Keratinocyte (primary cell): ENCODE results near the gene SRPK2. TPM values are rescaled to one million over a fixed set of nuclear protein-coding genes. Genes with fewer than 3 reads are reported as not detected.

Experiments used
- DNase-seq: peaks from one replicate; pipeline ENCODE4 v3.0.0-alpha.2; 2011; ENCODE audit warnings: low read depth, missing footprints, low spot score
- FAIRE-seq: peaks from 2 replicates; lab custom pipeline; 2011; peaks lifted over from hg19 to GRCh38; lab: Jason Lieb, UNC
- H2AFZ ChIP-seq: 2 replicates; pipeline ENCODE4 v1.6.0; 2012; ENCODE audit warnings: low read length, control low read depth, inconsistent platforms; ENCODE audit not compliant: control insufficient read depth
- H3K27ac ChIP-seq: 2 replicates; pipeline ENCODE4 v1.5.1; 2011; ENCODE audit warnings: low read length; ENCODE audit not compliant: control insufficient read depth, insufficient read depth
- H3K27me3 ChIP-seq: 3 replicates; pipeline ENCODE4 v1.6.0; 2011; ENCODE audit warnings: low read length; ENCODE audit not compliant: control insufficient read depth, insufficient read depth; ENCODE audit errors: extremely low read depth
- H3K36me3 ChIP-seq, 2 experiments: 2 replicates in 1 of 2; 3 replicates in 1 of 2; pipeline ENCODE4 v1.5.1; 2011; ENCODE audit warnings: low read length in 2 of 2, mild to moderate bottlenecking in 1 of 2; ENCODE audit not compliant: control insufficient read depth in 2 of 2, insufficient read depth in 2 of 2; ENCODE audit errors: extremely low read depth in 1 of 2
- H3K4me1 ChIP-seq: 3 replicates; pipeline ENCODE4 v1.5.1; 2011; ENCODE audit warnings: low read length; ENCODE audit not compliant: control insufficient read depth, insufficient read depth; ENCODE audit errors: extremely low read depth
- H3K4me2 ChIP-seq: 3 replicates; pipeline ENCODE4 v1.6.0; 2011; ENCODE audit warnings: low read depth, low read length; ENCODE audit not compliant: control insufficient read depth, insufficient read depth; ENCODE audit errors: extremely low read depth
- H3K4me3 ChIP-seq, 3 experiments: fragments of 200-600 bp in 1 of 3; sonication (generic) in 1 of 3; 2 replicates in 2 of 3; 3 replicates in 1 of 3; pipeline ENCODE4 v1.5.1; 2011 to 2016; ENCODE audit warnings: low read length in 3 of 3, mild to moderate bottlenecking in 3 of 3, control low read depth in 2 of 3, inconsistent platforms in 1 of 3, low read depth in 1 of 3, mixed read lengths in 1 of 3, mixed run types in 1 of 3, moderate library complexity in 1 of 3; ENCODE audit not compliant: control insufficient read depth in 2 of 3, insufficient read depth in 2 of 3; ENCODE audit errors: extremely low read depth in 1 of 3
- H3K79me2 ChIP-seq: 2 replicates; pipeline ENCODE4 v1.6.0; 2012; ENCODE audit warnings: low read length; ENCODE audit not compliant: control insufficient read depth, insufficient read depth
- H3K9ac ChIP-seq: 3 replicates; pipeline ENCODE4 v1.6.0; 2011; ENCODE audit warnings: low read length; ENCODE audit not compliant: control insufficient read depth, insufficient read depth; ENCODE audit errors: extremely low read depth
- H3K9me1 ChIP-seq: 3 replicates; pipeline ENCODE4 v1.6.0; 2011; ENCODE audit warnings: low read length; ENCODE audit not compliant: control insufficient read depth, insufficient read depth; ENCODE audit errors: extremely low read depth
- H3K9me3 ChIP-seq: 2 replicates; pipeline ENCODE4 v1.5.1; 2012; ENCODE audit warnings: low read depth, low read length; ENCODE audit not compliant: control insufficient read depth
- H4K20me1 ChIP-seq: 3 replicates; pipeline ENCODE4 v1.6.0; 2011; ENCODE audit warnings: low read length; ENCODE audit not compliant: control insufficient read depth, insufficient read depth; ENCODE audit errors: extremely low read depth
- EZH2 ChIP-seq: IDR thresholded peaks from one replicate; pipeline ENCODE4 v1.6.1; 2012; ENCODE audit warnings: inconsistent platforms, mild to moderate bottlenecking, low read length, moderate library complexity
- dilution Hi-C: fragments of 300-500 bp; cut with MboI; formaldehyde crosslinking; loops from one replicate; pipeline ENCODE4 v1.7.0; 2020; ENCODE audit warnings: low sequenced_read_pairs; ENCODE audit not compliant: extremely low pct_ligation_motif_present
- polyA plus RNA-seq, 5 experiments: library from polyadenylated mRNA; depleted of rRNA in 3 of 5; stranded (reverse) in 3 of 5; stranded (forward) in 1 of 5; unstranded in 1 of 5; fragments of >200 nt; gene quantifications; 1 replicate in 1 of 5; 2 replicates in 3 of 5; 3 replicates in 1 of 5; pipeline versions ENCODE4 v1.2.1 to v1.2.3, GENCODE V29; 2011 to 2012; ENCODE audit warnings: missing spikeins in 2 of 5, low read depth in 1 of 5, low replicate concordance in 1 of 5
- TF ChIP-seq, protein P1 (sequence below), 3 experiments: IDR thresholded peaks in 1 of 3; conservative IDR thresholded peaks in 1 of 3; optimal IDR thresholded peaks in 1 of 3; 2 replicates in 2 of 3; 3 replicates in 1 of 3; pipeline versions ENCODE3 to v1.5.1; 2011; ENCODE audit warnings: low read length in 3 of 3, mild to moderate bottlenecking in 3 of 3, moderate library complexity in 2 of 3, control low read depth in 1 of 3, inconsistent platforms in 1 of 3; ENCODE audit not compliant: insufficient read depth in 2 of 3; ENCODE audit errors: extremely low read depth in 1 of 3

Gene SRPK2
- polyA plus RNA-seq, 1 donor (not counting 4 experiments of a cell fraction or from before 2014, with no cell fraction given) = 40.2 TPM

DNA sequence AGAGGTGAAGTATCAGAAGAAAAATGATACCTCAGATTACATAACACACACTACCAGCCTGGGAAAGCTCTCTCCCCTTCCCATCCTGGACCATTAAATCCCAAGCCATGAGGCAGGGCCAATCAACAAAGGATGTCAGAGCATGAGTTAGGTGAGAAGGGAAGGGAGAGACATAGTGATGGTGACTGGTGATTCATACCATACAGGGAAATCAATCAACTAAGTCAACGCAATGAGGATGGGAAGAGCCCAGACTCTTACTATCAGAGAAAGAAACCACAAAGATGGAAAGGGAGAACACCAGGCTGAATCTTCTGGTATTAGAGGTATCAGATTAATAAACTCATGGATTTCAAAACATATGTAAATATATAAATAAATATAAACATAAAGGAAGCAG, 189.3 kb downstream of the SRPK2 start:
- TF ChIP-seq, protein P1, sequence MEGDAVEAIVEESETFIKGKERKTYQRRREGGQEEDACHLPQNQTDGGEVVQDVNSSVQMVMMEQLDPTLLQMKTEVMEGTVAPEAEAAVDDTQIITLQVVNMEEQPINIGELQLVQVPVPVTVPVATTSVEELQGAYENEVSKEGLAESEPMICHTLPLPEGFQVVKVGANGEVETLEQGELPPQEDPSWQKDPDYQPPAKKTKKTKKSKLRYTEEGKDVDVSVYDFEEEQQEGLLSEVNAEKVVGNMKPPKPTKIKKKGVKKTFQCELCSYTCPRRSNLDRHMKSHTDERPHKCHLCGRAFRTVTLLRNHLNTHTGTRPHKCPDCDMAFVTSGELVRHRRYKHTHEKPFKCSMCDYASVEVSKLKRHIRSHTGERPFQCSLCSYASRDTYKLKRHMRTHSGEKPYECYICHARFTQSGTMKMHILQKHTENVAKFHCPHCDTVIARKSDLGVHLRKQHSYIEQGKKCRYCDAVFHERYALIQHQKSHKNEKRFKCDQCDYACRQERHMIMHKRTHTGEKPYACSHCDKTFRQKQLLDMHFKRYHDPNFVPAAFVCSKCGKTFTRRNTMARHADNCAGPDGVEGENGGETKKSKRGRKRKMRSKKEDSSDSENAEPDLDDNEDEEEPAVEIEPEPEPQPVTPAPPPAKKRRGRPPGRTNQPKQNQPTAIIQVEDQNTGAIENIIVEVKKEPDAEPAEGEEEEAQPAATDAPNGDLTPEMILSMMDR (optimal IDR thresholded peaks at IDR 0.05 in 1 of 3, IDR thresholded peaks at IDR 0.05 in 1 of 3, conservative IDR thresholded peaks at IDR 0.05 in 1 of 3; ENCODE audit: extremely low read depth in 1 of 3, insufficient read depth in 2 of 3, low read length in 3 of 3) = no peak
- TF ChIP-seq EZH2 = no peak
- no peak overlapping the region for H3K9ac ChIP-seq
- H3K9me1 ChIP-seq = no peaks in the 10 kb centered on the region
- H3K27me3 ChIP-seq = no peaks in the 10 kb centered on the region
- dilution Hi-C loops = no loop called here
- no peak overlapping the region for H3K4me2 ChIP-seq
- H2AFZ ChIP-seq = no peak overlapping the region
- peaks cover 27% of the 10 kb centered on the region for H3K79me2 ChIP-seq
- H3K36me3 ChIP-seq = peaks cover 8 to 10% of the 10 kb centered on the region in 2 experiments
- no peak overlapping the region for H3K4me3 ChIP-seq
- peak; percentile 5 for FAIRE-seq
- no peaks in the 10 kb centered on the region for H4K20me1 ChIP-seq
- H3K4me1 ChIP-seq = peaks cover 7% of the 10 kb centered on the region
- no peaks in the 10 kb centered on the region for H3K9me3 ChIP-seq
- H3K27ac ChIP-seq = no peak overlapping the region
- DNase-seq = no peak

DNA sequence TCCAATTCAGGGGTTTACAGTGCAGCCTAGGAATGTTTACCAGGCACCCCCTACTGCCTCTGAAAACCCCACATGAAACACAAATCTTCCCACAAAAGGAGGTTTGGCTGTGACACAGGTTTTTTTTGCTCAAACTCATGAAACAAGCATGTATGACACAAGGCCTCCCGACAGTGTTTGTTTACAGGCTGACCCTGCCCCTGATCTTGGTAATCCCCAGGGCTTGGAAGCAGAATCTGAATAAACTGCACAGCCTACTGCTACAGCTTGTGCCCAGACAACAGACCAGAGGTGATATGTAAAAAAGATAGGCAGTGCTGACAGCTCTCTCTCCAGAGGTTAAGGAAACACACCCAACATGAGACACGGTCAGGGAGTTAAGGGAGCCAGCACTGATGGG, 190.5 kb downstream of the SRPK2 start:
- H3K36me3 ChIP-seq = peaks cover 5 to 9% of the 10 kb centered on the region in 2 experiments
- H4K20me1 ChIP-seq = no peaks in the 10 kb centered on the region
- dilution Hi-C loops = no loop called here
- H3K4me1 ChIP-seq = peaks cover 7% of the 10 kb centered on the region
- H3K9me3 ChIP-seq = no peaks in the 10 kb centered on the region
- H3K27me3 ChIP-seq = no peaks in the 10 kb centered on the region
- H3K79me2 ChIP-seq = peaks cover 25% of the 10 kb centered on the region
- H3K9me1 ChIP-seq = no peaks in the 10 kb centered on the region
- H3K27ac ChIP-seq = no peak overlapping the region
- no peak overlapping the region for H3K9ac ChIP-seq
- H3K4me2 ChIP-seq = no peak overlapping the region
- DNase-seq = no peak
- no peak overlapping the region for H3K4me3 ChIP-seq
- no peak for TF ChIP-seq EZH2
- TF ChIP-seq, protein P1 (optimal IDR thresholded peaks at IDR 0.05 in 1 of 3, IDR thresholded peaks at IDR 0.05 in 1 of 3, conservative IDR thresholded peaks at IDR 0.05 in 1 of 3; ENCODE audit: extremely low read depth in 1 of 3, insufficient read depth in 2 of 3, low read length in 3 of 3) = no peak
- no peak overlapping the region for H2AFZ ChIP-seq
- no peak for FAIRE-seq
